Erythroblast (primary cell): Measurements from ENCODE around the gene DNAI1.

Experiments
- GATA1 ChIP-seq: IDR thresholded peaks from 2 replicates; pipeline ENCODE4 v1.6.1; 2011; ENCODE audit warnings: low read depth, mild to moderate bottlenecking, control low read depth, low read length, moderate library complexity
- POLR2A ChIP-seq: IDR thresholded peaks from 2 replicates; pipeline ENCODE4 v1.6.1; 2011; ENCODE audit warnings: mild to moderate bottlenecking, low read length

DNA sequence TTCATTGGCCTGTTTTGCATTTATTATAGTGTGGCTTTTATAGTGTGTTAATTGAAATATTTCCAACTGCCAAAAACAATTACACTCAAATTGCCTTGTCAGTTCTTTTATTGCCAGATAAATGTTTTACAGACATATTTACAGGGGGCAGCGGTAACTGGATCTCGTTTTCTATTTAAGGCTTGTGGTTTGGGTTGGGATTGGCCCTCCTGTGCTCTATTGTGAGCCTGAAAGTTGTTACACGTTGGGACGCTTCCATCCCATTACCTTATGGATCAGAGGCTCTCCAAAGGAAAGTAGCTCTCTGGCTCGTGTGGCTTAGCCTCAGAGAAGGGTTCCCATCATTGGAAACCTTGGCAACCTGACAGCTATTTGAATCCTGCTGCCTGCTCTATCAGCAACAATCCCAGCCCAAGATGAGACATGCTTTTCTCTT is 20.8 kb downstream of the DNAI1 start:
- TF ChIP-seq POLR2A (no peak), GATA1 (no peak)
